Thyroid gland (tissue), 4 donors: ENCODE measurements around the gene TMBIM6. TPM values are rescaled to one million over a fixed set of nuclear protein-coding genes. Genes with fewer than 3 reads are reported as not detected.

Experiments
- DNase-seq, 2 donors: peaks; one replicate each; pipeline ENCODE4 v3.0.0-alpha.2; 2019
- H3K27ac ChIP-seq, 3 donors: fragments of 200-600 bp; sonication (generic); 1 replicate in 2 of 3; 2 replicates in 1 of 3; pipeline ENCODE4 v1.5.1; 2016 to 2019; ENCODE audit warnings: mild to moderate bottlenecking in 1 of 3, moderate library complexity in 1 of 3
- H3K27me3 ChIP-seq: fragments of 200-600 bp; sonication (generic); one replicate; pipeline ENCODE4 v1.5.1; 2019
- H3K36me3 ChIP-seq, 2 donors: fragments of 200-600 bp; sonication (generic); one replicate each; pipeline ENCODE4 v1.5.1; 2016 to 2019
- H3K4me1 ChIP-seq, 2 donors: fragments of 200-600 bp; sonication (generic); one replicate each; pipeline ENCODE4 v1.5.1; 2017 to 2019
- H3K4me3 ChIP-seq, 3 donors: fragments of 200-600 bp; sonication (generic); replicated peaks in 1 of 3; 1 replicate in 2 of 3; 2 replicates in 1 of 3; pipeline ENCODE4 v1.5.1; 2016; ENCODE audit warnings: mild to moderate bottlenecking in 1 of 3
- H3K9me3 ChIP-seq: fragments of 200-600 bp; sonication (generic); one replicate; pipeline ENCODE4 v1.5.1; 2017
- CTCF ChIP-seq, 6 experiments: fragments of 200-600 bp in 3 of 6; fragments of 450-650 bp in 3 of 6; sonication (generic) in 3 of 6; IDR thresholded peaks; one replicate each; pipeline ENCODE4 v1.5.1; 2016 to 2019; ENCODE audit warnings: antibody characterized with exemption in 6 of 6, mild to moderate bottlenecking in 2 of 6, inconsistent platforms in 1 of 6, moderate library complexity in 1 of 6
- POLR2A ChIP-seq, 2 donors: fragments of 450-650 bp; IDR thresholded peaks; one replicate each; pipeline ENCODE4 v1.6.1; 2017; ENCODE audit warnings: antibody characterized with exemption in 2 of 2, mild to moderate bottlenecking in 2 of 2, moderate library complexity in 1 of 2
- WGBS, 2 donors: methylation state at CpG; one replicate each; pipeline ENCODE4 v1.1.5; 2017; 5-methylcytosine and 5-hydroxymethylcytosine counted together
- intact Hi-C: fragments of 100-400 bp; cut with DNase I; formaldehyde crosslinking; loops from one replicate; pipeline ENCODE4 v1.15.1; 2023
- total RNA-seq, 4 donors: library from RNA; depleted of rRNA; stranded (reverse); fragments of >200 nt; gene quantifications; one replicate each; pipeline ENCODE4 v1.2.3, GENCODE V29; 2016

TMBIM6 gene
- total RNA-seq, 4 donors from 2014 or later = 745 to 1,019 (median 804) TPM

DNA sequence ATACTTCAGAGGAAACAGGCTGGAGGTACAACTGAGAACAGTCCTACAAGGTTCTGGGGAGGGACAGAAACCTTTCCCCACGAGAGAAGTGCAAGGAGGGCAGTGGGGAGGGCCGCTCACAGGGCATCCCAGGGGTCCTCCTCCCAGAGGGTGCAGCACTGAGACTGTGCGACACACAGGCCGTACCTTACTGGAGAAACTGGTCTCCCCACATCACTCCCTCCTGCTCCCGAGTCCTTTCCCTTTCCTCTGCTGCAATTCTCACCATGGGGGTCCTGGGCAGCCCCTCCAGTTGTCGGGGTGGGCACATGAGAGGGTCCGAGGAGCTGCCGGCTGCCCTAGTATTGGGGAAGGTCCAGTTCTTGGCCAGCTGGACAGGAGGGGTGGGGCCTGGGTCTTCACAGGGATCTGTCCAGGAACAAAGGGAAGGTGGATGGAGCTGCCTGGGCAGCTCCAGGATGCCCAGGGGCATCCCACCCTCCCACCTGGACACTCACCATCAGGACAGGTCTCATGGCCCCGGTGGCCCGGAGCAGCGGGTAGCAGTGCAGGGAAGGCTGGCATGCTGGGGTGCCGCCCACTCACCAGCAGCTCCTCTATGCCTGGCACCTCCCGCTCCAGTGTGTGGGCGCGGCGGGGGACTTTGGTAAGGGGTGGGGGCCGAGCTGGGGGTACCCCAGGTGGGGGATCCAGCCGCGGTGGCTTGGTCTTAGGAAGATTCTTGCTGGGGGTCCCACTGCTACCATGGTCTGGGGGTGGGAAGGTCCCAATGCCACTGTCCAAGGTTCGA, 51.0 kb downstream of the TMBIM6 start:
- H3K4me3 ChIP-seq = no peak overlapping the region
- DNase-seq = no peak
- H3K9me3 ChIP-seq = no peaks in the 10 kb centered on the region
- peaks cover 7 to 10% of the 10 kb centered on the region in 2 donors for H3K36me3 ChIP-seq
- no peak overlapping the region for H3K27ac ChIP-seq
- no peaks in the 10 kb centered on the region for H3K4me1 ChIP-seq
- WGBS, 2 donors = 91 to 94% methylated on average over 16 to 20 of the region's 20 CpGs
- intact Hi-C loops = no loop called here
- no peak for TF ChIP-seq POLR2A (IDR thresholded peaks at IDR 0.05)
- TF ChIP-seq CTCF (IDR thresholded peaks at IDR 0.05) = no peak
- no peaks in the 10 kb centered on the region for H3K27me3 ChIP-seq

DNA sequence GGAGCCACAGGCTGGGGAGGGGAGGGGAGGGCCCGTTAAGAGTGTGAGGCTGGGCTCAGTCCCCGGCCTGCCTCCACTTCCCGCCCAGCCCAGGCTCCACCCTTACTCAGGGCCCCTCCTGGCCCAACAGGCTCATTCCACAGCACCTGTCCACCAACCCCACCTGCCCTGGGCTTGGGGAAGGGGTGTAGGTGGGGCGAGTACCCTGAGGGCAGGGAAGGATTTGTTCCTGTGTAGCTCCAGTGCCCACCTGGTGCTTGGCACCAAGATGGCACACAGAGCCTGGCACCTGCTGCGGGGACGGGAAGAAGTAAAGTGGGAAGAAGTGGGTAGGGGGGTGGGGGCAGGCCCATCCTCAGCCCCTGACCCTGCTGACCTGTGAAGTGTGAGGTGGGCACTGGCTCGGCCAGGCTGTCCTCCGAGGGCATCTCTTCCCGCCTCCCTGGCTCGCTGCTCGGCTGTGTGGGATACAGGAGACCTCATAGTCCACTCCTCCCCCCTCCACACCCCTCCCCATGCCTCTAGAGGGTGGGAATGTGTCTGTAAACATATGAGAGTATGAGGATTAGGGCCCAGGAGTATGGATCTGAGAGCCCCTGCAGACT, 51.7 kb downstream of the TMBIM6 start:
- H3K27ac ChIP-seq = no peak overlapping the region
- intact Hi-C loops = no loop called here
- no peak overlapping the region for H3K4me3 ChIP-seq
- H3K27me3 ChIP-seq = no peaks in the 10 kb centered on the region
- DNase-seq = no peak
- H3K9me3 ChIP-seq = no peaks in the 10 kb centered on the region
- TF ChIP-seq CTCF (IDR thresholded peaks at IDR 0.05) = no peak
- no peak for TF ChIP-seq POLR2A (IDR thresholded peaks at IDR 0.05)
- no peaks in the 10 kb centered on the region for H3K4me1 ChIP-seq
- H3K36me3 ChIP-seq = peaks cover 12 to 13% of the 10 kb centered on the region in 2 donors
- 73 to 92% methylated on average over 7 to 11 of the region's 11 CpGs for WGBS, 2 donors

- no peak for DNase-seq
- WGBS, 2 donors = 91 to 93% methylated on average over 5 to 9 of the region's 9 CpGs
- H3K4me3 ChIP-seq = no peak overlapping the region
- TF ChIP-seq POLR2A (IDR thresholded peaks at IDR 0.05) (no peak), CTCF (IDR thresholded peaks at IDR 0.05) (no peak)
- no peaks in the 10 kb centered on the region for H3K27me3 ChIP-seq
- no peak overlapping the region for H3K27ac ChIP-seq
- peaks cover 13 to 17% of the 10 kb centered on the region in 2 donors for H3K36me3 ChIP-seq
- H3K9me3 ChIP-seq = no peaks in the 10 kb centered on the region
- no peaks in the 10 kb centered on the region for H3K4me1 ChIP-seq
- intact Hi-C loops = no loop called here
These were observed 52.3 kb downstream of the TMBIM6 start for GRCh38 chr12:49793620-49794019.

DNA sequence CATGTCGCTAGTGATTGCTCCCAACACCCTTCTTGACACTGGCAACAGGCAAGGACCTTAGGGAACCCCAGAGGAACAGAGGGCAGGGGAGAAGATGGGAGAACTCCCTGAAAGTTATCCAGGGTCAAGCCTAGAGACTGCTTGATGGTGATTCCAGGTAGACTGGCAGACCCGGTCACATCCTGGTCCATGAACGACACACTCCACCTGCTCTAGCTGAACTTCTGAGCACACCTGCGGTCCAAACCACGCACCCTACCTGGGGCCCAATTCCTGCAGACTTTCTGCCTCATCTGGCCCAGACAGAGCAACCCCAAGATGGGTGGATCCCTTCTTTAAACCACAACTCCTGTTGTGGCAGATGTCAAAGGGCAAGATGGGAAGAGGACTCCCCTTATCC, 52.7 kb downstream of the TMBIM6 start:
- Histone ChIP-seq H3K27me3 (no peaks in the 10 kb centered on the region), H3K4me1 (no peaks in the 10 kb centered on the region), H3K9me3 (no peaks in the 10 kb centered on the region), H3K27ac (no peak overlapping the region), H3K36me3 (peaks cover 13 to 17% of the 10 kb centered on the region in 2 donors), H3K4me3 (no peak overlapping the region)
- intact Hi-C loops = no loop called here
- no peak for DNase-seq
- WGBS, 2 donors = 75 to 89% methylated on average over 1 to 5 of the region's 5 CpGs
- TF ChIP-seq CTCF (IDR thresholded peaks at IDR 0.05) (no peak), POLR2A (IDR thresholded peaks at IDR 0.05) (no peak)
